IPS-11a (cell line): ENCODE data around the gene XPO1.

Experiments
- H3K4me3 ChIP-seq: one replicate; pipeline ENCODE4 v1.5.1; 2013; ENCODE audit warnings: low read depth, low read length, control low read depth

XPO1 gene

DNA sequence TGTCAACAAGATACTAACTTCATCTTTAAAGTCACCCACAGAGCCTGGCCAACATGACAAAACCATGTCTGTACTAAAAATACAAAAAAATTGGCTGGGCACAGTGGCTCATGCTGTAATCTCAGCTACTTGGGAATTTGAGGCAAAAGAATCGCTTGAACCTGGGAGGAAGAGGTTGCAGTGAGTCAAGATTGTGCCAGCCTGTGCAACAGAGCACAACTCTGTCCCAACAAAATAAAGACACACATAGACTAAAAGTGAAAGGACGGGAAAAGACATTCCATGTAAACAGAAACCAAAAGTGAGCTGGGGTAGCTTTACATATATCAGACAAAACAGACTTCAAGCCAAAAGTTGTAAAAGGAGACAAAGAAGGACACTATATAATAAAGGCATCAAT, 102.1 kb downstream of the XPO1 start:
- H3K4me3 ChIP-seq = no peak overlapping the region

DNA sequence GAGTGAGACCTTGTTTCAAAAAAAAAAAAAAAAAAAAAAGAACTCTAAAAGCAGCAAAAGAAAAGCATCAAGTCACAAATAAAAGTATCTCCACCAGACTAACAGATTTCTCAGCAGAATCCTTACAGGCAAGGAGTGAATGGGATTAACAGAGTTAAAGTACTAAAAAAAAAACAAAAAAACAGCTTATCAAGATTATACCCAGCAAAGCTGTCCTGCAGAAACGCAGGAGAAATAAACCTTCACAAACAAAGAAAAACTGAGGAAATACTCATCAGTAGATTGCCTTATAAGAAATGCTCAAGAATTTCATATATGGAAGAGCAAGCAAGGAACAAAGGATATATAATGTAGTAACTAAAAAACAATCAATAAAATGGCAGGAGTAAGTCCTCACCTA, 102.9 kb downstream of the XPO1 start:
- no peak overlapping the region for H3K4me3 ChIP-seq

DNA sequence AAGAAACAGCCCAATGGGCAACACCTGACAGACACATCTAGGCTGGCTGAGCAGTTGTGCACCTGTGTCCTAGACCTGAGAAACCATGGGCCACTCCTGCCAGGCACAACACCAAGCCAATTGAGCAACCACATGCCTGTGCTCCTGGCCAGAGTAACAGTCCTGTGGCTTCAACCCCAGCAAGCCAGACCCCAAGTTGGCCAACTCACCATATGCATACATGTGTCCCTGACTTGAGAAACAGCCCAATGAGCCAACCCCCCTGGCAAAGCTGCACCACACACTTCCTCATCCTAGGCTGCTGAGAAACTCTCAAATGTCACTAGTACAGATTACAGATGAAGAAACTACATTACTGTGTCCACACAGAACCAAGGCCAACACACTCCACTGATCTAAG, 103.8 kb downstream of the XPO1 start:
- no peak overlapping the region for H3K4me3 ChIP-seq

DNA sequence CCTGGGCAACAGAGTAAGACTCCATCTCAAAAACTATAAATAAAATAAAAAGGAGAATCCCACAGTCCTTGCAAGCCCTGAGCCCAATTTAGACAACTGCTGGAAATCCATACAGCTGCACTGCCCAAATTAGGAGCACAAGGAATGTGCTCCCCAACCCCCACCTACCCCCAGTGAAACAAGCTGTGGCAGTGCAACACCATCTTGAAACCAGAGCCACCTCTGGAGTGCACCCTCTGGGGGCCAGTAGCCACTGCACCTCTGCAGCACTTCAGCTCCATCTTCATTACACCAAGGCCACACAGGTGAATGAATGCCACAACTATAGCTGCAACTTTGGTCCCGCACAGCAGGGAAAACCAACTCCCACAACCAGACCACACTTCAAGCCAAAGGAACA, 104.5 kb downstream of the XPO1 start:
- H3K4me3 ChIP-seq = no peak overlapping the region

DNA sequence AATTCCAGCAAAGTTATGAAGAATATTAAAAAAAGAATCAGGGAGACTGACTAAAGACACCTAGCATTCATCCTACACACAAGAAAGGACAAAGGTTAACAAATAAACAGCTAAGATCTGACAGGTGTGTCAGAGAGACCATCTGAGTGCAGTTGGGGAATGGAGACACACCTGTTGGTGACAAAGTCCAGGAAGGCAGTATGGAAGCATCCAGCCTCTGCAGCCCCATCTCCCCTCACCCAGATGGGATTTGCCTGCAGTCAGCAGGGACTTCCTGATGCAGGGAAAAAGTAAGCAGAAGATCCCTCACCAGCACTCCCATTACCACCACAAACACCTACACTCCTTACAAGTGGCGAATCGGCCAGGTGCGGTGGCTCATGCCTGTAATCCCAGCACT, 105.2 kb downstream of the XPO1 start:
- no peak overlapping the region for H3K4me3 ChIP-seq

DNA sequence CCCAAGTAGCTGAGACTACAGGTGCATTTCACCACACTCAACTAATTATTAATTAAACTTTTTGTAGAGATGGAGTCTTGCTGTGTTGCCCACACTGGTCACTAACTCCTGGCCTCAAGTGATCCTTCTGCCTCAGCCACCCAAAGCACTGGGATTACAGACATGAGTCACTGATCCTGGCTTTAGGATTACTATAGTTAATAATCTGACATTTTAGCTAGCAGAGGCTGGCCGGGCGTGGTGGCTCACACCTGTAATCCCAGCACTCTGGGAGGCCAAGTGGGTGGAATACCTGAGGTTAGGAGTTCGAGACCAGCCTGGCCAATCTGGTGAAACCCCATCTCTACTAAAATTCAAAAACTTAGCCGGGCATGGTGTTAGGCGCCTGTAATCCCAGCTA, 106.8 kb downstream of the XPO1 start:
- H3K4me3 ChIP-seq = no peak overlapping the region
